ENCODE measurements around the gene CBLN3. TPM values are rescaled to one million over a fixed set of nuclear protein-coding genes. Genes with fewer than 3 reads are reported as not detected.

Gene CBLN3
- total RNA-seq, 1 experiment from 2014 or later = 2.0 TPM

DNA sequence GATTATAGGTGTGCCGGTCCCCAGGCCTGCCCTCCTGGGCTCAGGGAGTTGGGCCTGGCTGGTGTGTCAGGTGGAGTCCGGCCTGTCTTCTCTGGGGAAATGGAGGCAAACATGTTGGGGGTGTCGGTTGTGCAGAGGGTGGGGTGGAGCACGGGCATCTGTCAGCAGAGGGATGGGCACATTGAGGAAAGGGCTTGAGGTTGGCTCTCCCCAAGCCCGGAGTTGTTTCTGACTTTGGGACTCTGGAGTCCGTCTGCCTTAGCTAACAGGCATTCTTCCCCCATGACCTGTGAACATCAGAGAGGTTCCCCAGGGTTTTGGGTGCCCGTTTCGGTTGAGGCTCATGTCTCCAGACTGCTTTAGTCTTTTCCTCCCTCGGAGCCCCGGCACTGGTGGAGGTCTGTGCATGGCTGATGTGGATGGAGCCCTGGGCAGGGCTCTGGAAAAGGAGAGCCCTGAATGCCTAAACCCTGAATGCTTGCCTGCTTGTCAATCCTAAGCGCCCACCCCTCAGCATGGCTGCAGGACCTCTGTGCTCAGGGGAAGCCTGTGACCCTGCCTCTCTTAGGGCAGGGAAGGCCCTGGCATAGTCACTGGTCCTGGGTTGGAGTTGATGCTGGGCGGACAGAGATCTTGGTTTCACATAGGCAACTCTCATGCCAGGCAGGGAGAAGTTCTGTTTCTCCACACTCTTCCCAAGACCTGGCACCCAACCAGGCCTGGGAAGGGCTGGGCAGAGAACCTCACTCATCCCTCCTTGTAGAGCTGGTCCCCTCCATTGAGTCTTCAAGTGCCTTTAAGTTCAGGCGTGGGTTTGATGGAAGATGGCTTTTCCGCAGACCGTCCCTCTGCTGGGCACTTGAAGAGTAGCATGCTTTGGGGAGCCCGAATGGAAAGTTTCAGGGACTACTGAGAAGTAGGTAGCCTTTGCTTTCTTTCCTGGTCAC is 17.8 kb downstream of the CBLN3 start (continued):
- TF ChIP-seq, protein P1, sequence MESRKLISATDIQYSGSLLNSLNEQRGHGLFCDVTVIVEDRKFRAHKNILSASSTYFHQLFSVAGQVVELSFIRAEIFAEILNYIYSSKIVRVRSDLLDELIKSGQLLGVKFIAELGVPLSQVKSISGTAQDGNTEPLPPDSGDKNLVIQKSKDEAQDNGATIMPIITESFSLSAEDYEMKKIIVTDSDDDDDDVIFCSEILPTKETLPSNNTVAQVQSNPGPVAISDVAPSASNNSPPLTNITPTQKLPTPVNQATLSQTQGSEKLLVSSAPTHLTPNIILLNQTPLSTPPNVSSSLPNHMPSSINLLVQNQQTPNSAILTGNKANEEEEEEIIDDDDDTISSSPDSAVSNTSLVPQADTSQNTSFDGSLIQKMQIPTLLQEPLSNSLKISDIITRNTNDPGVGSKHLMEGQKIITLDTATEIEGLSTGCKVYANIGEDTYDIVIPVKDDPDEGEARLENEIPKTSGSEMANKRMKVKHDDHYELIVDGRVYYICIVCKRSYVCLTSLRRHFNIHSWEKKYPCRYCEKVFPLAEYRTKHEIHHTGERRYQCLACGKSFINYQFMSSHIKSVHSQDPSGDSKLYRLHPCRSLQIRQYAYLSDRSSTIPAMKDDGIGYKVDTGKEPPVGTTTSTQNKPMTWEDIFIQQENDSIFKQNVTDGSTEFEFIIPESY (IDR thresholded peaks at IDR 0.05; ENCODE audit: extremely low read depth, insufficient replicate concordance, low read length) = no peak
- TF ChIP-seq, protein P2, sequence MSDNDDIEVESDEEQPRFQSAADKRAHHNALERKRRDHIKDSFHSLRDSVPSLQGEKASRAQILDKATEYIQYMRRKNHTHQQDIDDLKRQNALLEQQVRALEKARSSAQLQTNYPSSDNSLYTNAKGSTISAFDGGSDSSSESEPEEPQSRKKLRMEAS (IDR thresholded peaks at IDR 0.05) = 0 out of 2 replicates have a peak, but pooled peaks have one; percentile 29
- TF ChIP-seq SRF (IDR thresholded peaks at IDR 0.05; ENCODE audit: low read depth) (no peak), POLR2AphosphoS5 (IDR thresholded peaks at IDR 0.05; ENCODE audit: low read depth, low read length) (no peak)

DNA sequence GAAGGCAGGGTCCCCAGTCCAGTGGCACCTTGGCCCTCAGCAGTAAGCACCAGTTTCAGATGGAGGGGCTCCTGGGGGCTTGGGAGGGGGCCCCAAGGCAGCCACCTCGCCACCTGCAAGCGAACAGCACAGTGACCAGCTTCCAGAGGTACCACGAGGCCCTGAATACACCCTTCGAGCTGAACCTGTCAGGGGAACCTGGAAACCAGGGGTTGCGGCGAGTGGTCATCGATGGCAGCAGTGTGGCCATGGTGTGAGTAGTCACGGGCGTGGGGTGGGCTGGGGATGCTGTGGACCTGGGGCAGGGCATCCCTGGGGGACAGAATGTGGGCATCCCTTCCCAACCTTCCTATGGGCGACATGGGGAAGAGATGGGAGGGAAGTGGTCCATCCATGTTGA is 19.5 kb downstream of the CBLN3 start:
- no TSS peak for BruUV-seq (replicated peaks)
- ATAC-seq = no peak
- ChIA-PET CTCF (interaction anchor here (1.5 to 3.5 kb wide), 3 partner anchors 20 to 76 kb away, joined by 5 to 11 read pairs (median 6); partner anchors contain the start of genes CBLN3 and KHNYN), RAD21 (ENCODE audit: low non-redundant PET in 1 of 2, low total read pairs in 2 of 2, uncharacterized antibody in 2 of 2, unreplicated experiment in 2 of 2) (no interaction called here), POLR2A (no interaction called here)
- no peak overlapping the region for H3K9ac ChIP-seq (ENCODE audit: low read length)
- no peaks in the 10 kb centered on the region for H3K9me3 ChIP-seq (ENCODE audit: control insufficient read depth in 1 of 2, insufficient read depth in 1 of 2, low read depth in 1 of 2, low read length in 2 of 2)
- no peaks in the 10 kb centered on the region for H4K20me1 ChIP-seq (ENCODE audit: insufficient read depth)
- H3K79me2 ChIP-seq (ENCODE audit: insufficient read depth, low read length) = no peaks in the 10 kb centered on the region
- no peak overlapping the region for H2AFZ ChIP-seq (ENCODE audit: low read depth, low read length, poor library complexity, severe bottlenecking)
- DNase-seq (ENCODE audit: low read depth, low spot score) = no peak
- no peak overlapping the region for H3K4me3 ChIP-seq (replicated peaks in 1 of 2; ENCODE audit: low read depth in 1 of 2, low read length in 2 of 2)
- H3K27me3 ChIP-seq (ENCODE audit: insufficient read depth, low read length) = no peaks in the 10 kb centered on the region
- no peak overlapping the region for H3K4me2 ChIP-seq (ENCODE audit: low read length)
- no peak overlapping the region for H3K27ac ChIP-seq (ENCODE audit: low read depth, low read length)
- TF ChIP-seq TCF7L2 (IDR thresholded peaks at IDR 0.05; ENCODE audit: borderline replicate concordance, extremely low read depth, insufficient read depth, insufficient read length) = no peak
- TF ChIP-seq ZNF274 (IDR thresholded peaks at IDR 0.05; ENCODE audit: low read depth, low read length) = no peak
- TF ChIP-seq POLR2A (IDR thresholded peaks at IDR 0.05; ENCODE audit: borderline replicate concordance, extremely low read depth, insufficient read depth, insufficient read length) = no peak
- TF ChIP-seq ZFX (IDR thresholded peaks at IDR 0.05) = no peak
- no peak for TF ChIP-seq POLR2AphosphoS5 (IDR thresholded peaks at IDR 0.05; ENCODE audit: low read depth, low read length)
- no peak for TF ChIP-seq EGR1 (IDR thresholded peaks at IDR 0.05; ENCODE audit: low read depth)
- TF ChIP-seq EZH2phosphoT487 (IDR thresholded peaks at IDR 0.05; ENCODE audit: borderline replicate concordance) = no peak
- TF ChIP-seq RAD21 (IDR thresholded peaks at IDR 0.05; ENCODE audit: low read depth) = no peak
- TF ChIP-seq CEBPB (IDR thresholded peaks at IDR 0.05; ENCODE audit: low read depth) = no peak
- TF ChIP-seq, protein P2 (IDR thresholded peaks at IDR 0.05) = no peak
- TF ChIP-seq CBX3 (IDR thresholded peaks at IDR 0.05; ENCODE audit: low read depth) = no peak
- no peak for TF ChIP-seq JUND (IDR thresholded peaks at IDR 0.05)
- no peak for TF ChIP-seq FOSL1 (IDR thresholded peaks at IDR 0.05; ENCODE audit: low read depth)
- TF ChIP-seq, protein P3, sequence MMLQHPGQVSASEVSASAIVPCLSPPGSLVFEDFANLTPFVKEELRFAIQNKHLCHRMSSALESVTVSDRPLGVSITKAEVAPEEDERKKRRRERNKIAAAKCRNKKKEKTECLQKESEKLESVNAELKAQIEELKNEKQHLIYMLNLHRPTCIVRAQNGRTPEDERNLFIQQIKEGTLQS (IDR thresholded peaks at IDR 0.05) = no peak
- no peak for TF ChIP-seq SRF (IDR thresholded peaks at IDR 0.05; ENCODE audit: low read depth)
- no peak for TF ChIP-seq YY1 (IDR thresholded peaks at IDR 0.05; ENCODE audit: extremely low read depth, insufficient replicate concordance, low read depth, low read length)
- H3K36me3 ChIP-seq (ENCODE audit: control insufficient read depth in 1 of 2, insufficient read depth in 2 of 2, low read length in 2 of 2) = no peaks in the 10 kb centered on the region
- intact Hi-C loops (cut with micrococcal nuclease) = no loop called here
- no peaks in the 10 kb centered on the region for H3K4me1 ChIP-seq (ENCODE audit: control insufficient read depth in 1 of 2, insufficient read depth in 2 of 2, low read length in 2 of 2)
- H3K9me2 ChIP-seq (ENCODE audit: insufficient read depth) = no peaks in the 10 kb centered on the region
